DMS114 treated with DMSO at 0.1 percent for 48 hours (cell line): ENCODE results near the gene ATG7.
A peak's percentile ranks its signal among the peaks of the same experiment; 100 is the strongest.
"Not testable (repeated sequence)": the region's sequence is repeated elsewhere in the genome, so short reads cannot be mapped to it uniquely, and the experiment has no call there.

Experiments used
- DNase-seq: peaks from one replicate; lab custom pipeline; 2025; ENCODE audit not compliant: unreplicated experiment; lab: John Stamatoyannopoulos, UW

Gene ATG7

GRCh38 chr3:11348877-11349276 is 76.7 kb downstream of the ATG7 start:
- DNase-seq, result not testable (repeated sequence)

- DNase-seq, result no peak
These were observed 77.2 kb downstream of the ATG7 start for GRCh38 chr3:11349446-11349845.

- no peak for DNase-seq
These were observed 78.2 kb downstream of the ATG7 start for GRCh38 chr3:11350374-11350773.

GRCh38 chr3:11351451-11351850 is 79.3 kb downstream of the ATG7 start:
- DNase-seq, result no peak

GRCh38 chr3:11356269-11356668 is 84.1 kb downstream of the ATG7 start:
- no peak for DNase-seq

GRCh38 chr3:11362600-11362999 is 90.4 kb downstream of the ATG7 start:
- no peak for DNase-seq

- DNase-seq, result no peak
These were observed 91.5 kb downstream of the ATG7 start for GRCh38 chr3:11363715-11364114.

GRCh38 chr3:11364181-11364580 is 92.0 kb downstream of the ATG7 start:
- DNase-seq, result no peak

GRCh38 chr3:11367143-11367693 is 95.0 kb downstream of the ATG7 start:
- no peak for DNase-seq

- no peak for DNase-seq
These were observed 98.0 kb downstream of the ATG7 start for GRCh38 chr3:11370191-11370590.

GRCh38 chr3:11370966-11371365 is 98.8 kb downstream of the ATG7 start:
- DNase-seq, result no peak

- no peak for DNase-seq
These were observed 99.5 kb downstream of the ATG7 start for GRCh38 chr3:11371747-11372146.

GRCh38 chr3:11373235-11373634 is 101.0 kb downstream of the ATG7 start:
- no peak for DNase-seq

- DNase-seq, result no peak
These were observed 101.5 kb downstream of the ATG7 start for GRCh38 chr3:11373654-11374053.

- DNase-seq, result no peak
These were observed 103.3 kb downstream of the ATG7 start for GRCh38 chr3:11375333-11376088.

- no peak for DNase-seq
These were observed 105.5 kb downstream of the ATG7 start for GRCh38 chr3:11377719-11378118.

- DNase-seq, result peak; percentile 29
These were observed 107.1 kb downstream of the ATG7 start for GRCh38 chr3:11379238-11379823.

- no peak for DNase-seq
These were observed 107.9 kb downstream of the ATG7 start for GRCh38 chr3:11379824-11380701.

- no peak for DNase-seq
These were observed 108.9 kb downstream of the ATG7 start for GRCh38 chr3:11381141-11381540.

- DNase-seq, result no peak
These were observed 109.4 kb downstream of the ATG7 start for GRCh38 chr3:11381563-11381962.

GRCh38 chr3:11382146-11382745 is 110.0 kb downstream of the ATG7 start:
- no peak for DNase-seq
